DMS153 treated with DMSO at 0.1 percent for 48 hours (cell line): ENCODE data around the gene MMP23B.
"Not testable (repeated sequence)": the region's sequence is repeated elsewhere in the genome, so short reads cannot be mapped to it uniquely, and the experiment has no call there.

Experiments used
- DNase-seq: peaks from one replicate; lab custom pipeline; 2025; ENCODE audit not compliant: unreplicated experiment; lab: John Stamatoyannopoulos, UW

Gene MMP23B

DNA sequence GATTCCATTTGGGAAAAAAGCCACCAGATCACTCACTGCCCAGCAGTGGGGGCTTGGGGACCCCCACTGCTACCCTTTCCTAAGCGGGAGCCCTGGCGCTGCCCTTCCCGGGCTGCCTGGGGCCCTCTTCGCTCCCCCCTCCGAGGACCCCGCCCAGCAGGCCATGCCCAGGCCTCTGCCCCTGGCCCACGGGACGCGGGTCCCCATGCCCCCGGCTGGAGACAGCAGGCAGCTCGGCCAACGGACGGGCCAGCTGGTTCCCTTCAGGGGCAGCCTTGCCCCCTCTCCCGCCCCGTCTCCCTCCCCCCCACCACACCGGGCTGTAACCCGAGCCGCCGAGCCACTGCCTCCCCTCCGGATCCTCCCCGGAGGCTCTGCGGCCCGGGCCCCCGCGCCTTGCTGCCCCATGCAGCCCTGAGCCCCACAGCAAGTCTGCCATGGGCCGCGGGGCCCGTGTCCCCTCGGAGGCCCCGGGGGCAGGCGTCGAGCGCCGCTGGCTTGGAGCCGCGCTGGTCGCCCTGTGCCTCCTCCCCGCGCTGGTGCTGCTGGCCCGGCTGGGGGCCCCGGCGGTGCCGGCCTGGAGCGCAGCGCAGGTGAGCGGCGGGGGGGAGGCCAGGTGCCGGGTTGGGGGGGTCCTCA, at the start of gene MMP23B:
Gene MMP23B (plus strand): TSS at position 392 of the 639 bp plus-strand sequence. CDS start 46 bp downstream, at position 438.
- no peak for DNase-seq

DNA sequence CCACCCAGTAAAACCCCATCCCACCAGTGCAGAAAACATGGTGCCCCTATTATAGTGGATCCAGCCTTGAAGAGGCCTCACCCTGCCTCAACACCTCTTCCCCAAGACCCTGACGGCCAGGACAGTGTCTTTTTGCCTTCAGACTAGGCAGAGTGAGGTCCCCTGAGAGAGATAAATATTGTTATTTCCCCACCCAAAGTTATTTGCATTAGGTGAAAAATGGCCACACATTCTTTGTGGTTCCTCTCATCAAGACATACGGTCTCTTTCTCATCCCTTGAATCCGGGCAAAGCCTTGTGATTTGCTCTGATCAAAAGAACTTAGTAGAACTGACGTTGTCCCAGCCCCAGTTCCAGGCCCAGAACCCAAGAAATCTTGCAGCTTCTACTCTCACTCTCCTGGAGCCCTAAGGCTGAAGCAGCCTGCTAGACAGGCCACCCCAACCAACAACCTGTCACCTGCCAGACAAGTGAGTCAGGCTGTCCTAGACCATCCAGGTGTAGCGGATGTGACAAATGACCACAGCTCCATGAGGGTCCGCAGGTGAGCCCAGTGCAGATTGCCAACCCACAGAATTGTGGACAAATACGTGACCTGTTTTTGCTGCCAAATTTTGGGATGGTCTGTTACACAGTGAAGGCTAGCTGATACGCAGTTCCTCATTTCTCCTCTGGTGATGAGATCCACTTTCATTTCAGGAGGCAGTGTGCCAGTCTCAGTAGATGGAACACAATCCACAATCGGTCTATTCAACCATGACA, 49.2 kb upstream of the MMP23B start:
- no peak for DNase-seq

DNA sequence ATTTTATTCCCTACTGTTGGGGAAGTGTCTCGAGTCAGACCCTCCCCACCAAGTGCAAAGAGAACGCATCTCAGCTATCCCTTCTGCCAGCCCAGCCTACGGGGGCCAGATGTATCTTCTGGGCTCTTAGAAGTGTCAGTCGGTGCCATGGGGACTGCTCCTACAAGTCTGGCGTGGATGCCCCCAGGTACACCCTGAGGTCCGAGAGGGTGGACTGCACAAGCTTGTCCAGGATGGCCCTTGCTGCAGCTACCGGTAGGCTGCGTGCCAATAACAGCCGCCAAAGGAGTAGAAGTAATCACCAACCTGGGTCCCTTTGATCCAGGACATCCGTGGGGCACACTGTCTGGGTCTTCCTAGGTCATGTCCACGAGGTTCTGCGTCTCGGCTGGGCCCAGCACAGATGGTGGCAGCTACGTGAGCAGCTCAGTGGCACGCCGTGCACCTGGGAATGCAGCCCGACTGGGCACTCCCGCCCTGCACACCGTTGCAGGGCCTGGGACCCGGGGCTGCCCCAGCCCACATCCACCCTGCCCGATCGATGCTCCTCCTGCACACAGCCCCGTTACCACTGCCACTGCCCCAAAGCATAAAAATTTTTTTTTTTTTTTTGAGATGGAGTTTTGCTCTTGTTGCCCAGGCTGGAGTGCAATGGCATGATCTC, 48.5 kb upstream of the MMP23B start:
- DNase-seq, result no peak

DNA sequence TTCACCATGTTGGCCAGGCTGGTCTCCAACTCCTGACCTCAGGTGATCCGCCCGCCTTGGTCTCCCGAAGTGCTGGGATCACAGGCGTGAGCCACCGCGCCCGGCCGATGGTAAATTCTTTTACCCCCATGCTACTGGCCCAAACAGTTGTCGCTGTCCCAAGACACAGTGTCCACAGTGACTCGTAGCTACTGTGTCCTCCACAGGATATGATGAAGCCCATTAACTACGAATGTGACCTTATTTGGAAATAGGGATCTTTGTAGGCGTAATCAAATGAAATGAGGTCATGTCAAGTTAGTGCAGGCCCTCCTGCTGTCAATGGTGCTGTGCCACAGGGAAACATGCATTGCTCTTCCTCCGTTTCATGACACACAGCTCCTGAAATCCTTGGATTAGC, 40.5 kb upstream of the MMP23B start:
- no peak for DNase-seq

DNA sequence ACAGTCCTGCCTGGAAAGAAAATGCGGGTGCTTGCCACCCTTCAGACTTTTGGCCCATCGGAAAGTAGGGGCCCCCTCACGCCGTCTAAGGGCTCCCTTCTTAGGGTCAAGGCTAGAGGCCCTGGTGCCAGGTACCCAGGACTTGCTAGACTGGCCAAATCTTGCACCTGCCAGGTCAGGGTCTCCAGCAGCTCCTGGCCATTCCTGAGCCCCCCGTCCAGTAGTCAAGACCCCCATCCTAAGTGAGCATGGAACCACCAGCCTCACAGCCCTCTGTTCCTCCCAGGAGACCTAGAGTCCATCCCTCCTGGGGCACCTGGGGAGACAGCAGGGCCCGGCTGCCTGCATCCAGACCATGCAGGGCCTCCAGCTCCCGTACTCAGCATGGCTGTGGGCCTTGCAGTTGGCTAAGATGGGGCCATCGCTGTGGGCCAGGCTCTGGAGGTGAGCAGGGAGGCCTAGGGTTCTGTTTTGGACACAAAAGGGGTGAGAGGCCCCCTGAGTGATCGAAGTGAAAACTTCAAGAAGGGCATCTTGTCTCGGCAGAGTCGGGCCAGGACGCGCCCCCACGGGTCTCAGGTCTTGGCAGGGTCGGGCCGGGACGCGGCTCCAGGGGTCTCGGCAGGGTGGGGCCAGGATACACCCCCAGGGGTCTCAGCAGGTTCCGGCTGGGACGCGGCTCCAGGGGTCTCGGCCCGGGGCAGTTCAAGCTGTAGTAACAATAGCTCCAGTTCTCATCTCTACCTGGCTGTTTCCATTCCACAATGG, 38.0 kb upstream of the MMP23B start:
- no peak for DNase-seq

DNA sequence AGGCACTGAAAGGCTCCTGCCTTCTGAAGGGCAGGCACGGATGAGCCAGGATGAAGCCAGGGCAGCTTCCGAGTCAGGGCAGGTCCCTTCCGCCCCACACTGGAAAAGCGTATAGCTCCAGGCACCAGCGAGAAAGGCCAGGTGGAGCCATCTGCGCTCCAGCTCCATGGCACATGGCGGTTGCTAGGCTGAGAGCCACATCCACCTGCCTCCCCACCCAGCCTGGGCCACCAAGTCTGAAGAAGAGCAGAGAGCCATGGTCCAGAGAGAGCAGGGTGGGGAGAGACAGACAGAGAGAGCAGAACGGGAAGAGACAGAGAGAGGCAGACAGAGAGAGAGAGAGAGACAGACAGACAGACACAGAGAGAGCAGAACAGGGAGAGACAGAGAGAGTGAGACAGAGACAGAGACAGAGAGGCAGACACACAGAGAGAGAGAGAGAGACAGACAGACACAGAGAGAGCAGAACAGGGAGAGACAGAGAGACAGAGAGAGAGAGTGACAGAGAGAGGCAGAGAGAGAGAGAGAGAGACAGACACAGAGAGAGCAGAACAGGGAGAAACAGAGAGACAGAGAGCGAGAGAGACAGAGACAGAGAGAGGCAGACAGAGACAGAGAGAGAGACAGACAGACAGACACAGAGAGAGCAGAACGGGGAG, 37.2 kb upstream of the MMP23B start:
- no peak for DNase-seq

DNA sequence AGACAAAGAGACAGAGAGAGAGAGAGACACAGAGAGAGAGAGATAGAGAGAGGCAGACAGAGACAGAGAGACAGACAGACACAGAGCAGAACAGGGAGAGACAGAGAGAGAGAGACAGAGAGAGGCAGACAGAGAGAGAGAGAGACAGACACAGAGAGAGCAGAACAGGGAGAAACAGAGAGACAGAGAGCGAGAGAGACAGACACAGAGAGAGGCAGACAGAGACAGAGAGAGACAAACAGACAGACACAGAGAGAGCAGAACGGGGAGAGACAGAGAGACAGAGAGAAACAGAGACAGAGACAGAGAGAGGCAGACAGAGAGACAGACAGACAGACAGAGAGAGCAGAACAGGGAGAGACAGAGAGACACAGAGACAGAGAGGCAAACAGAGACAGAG, 36.6 kb upstream of the MMP23B start:
- not testable (repeated sequence) for DNase-seq

DNA sequence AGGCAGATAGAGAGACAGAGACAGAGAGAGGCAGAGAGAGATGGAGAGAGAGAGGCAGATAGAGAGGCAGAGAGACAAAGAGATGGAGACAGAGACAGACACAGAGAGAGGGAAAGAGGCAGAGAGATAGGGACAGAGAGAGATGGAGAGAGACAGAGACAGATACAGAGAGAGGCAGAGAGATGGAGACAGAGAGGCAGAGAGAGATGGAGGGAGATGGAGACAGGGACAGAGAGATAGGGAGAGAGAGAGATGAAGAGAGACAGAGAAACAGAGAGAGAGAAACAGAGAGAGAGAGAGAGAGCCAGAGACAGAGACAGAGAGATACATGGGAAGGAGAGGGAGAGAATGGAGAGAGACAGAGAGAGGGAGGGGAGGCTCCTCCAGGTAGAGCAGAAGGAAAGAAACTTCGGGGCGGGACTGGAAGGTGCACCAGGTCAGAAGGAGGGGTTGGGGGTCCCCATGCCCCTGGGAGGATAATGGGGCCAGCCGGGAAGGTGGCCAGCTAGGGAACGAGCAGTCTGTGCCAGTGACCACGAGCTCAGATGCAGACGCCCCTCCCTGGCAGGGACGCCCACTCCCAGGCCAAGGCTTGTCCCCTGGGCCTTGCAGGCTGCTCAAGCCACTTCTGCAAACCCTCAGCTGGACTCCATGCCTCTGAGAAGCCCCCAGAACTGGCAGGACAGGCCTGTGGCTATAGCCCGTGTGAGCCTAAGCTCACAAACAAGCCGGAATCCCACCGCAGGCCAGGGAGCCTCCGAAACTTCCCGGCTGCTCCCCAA, 35.3 kb upstream of the MMP23B start:
- no peak for DNase-seq

DNA sequence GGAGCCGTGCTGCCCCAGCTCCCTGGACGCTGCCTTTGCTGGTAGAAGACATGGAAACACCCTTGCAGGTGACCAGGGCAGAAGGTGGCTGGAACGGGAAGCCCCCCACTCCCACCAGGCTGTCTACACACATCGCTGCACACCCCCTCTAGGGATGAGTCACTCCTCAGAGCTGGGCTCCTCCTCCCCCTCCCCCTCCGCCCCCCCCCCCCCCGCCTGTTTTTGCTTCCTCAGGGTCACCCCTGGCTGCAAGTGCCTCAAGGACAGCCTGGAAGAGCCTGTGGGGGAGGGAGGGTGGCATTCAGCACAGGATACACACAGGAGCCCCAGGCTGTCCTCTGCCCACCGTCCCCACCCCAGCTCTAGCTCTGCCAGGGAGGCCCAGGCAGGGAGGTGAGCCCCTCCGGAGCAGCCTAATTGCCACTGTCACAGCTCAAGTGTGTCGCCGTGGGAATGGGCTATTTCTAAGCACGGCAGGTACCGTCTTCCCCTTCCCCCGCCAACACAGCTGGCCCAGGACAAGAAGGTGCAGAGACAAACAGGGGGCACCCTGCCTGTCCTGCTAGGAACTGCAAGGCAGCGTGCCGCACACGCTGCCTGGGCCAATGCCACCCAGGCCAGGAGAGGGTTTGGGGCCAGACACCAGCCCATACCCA, 34.6 kb upstream of the MMP23B start:
- no peak for DNase-seq

DNA sequence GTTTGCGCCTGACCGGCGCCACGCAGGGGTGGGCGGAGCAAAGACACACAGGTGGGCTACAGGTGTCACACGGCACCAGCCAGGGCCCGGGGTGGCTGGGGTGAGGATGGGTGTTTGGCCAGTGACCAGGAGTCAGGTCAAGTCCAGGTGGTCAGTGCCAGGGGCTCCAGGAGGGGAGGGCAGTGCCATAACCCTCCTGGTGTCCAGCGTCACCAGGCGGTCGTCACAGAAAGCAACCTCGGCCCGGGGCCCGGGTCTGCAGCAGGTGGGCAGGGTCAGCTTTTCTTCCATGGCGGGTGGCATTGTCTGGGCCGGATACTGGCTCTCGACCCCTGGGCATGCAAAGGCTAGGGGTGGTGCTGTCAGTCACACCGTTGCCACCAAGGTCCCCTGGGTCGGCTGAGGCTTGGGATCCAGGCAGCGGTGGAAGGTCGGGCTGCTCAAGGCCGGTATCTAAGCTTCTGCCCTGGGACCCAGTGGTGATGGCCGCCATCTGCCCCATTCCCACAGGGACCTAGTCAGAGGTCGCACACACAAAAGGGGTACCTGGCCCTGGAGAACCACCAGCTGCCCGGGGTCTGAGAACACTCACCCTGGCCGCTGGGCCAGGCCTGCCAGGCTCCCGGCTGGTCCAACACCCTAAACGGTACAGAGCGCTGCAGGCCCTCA, 33.8 kb upstream of the MMP23B start:
- DNase-seq, result no peak

DNA sequence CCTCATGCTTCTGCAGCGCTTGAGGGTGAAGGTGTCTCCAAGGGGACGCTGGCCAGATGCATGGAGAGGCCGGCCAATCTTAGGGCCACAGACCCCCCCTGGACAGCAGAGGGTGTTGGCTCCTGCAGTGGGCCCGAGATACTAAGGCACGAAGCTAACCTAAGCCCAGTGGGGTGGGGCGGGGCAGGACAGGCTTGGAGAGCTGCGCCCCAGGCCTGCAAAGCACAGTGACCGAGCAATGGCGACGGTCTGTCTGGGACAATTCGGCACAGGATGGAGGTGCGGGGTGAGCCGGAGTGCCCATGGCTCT, 33.3 kb upstream of the MMP23B start:
- DNase-seq, result no peak

DNA sequence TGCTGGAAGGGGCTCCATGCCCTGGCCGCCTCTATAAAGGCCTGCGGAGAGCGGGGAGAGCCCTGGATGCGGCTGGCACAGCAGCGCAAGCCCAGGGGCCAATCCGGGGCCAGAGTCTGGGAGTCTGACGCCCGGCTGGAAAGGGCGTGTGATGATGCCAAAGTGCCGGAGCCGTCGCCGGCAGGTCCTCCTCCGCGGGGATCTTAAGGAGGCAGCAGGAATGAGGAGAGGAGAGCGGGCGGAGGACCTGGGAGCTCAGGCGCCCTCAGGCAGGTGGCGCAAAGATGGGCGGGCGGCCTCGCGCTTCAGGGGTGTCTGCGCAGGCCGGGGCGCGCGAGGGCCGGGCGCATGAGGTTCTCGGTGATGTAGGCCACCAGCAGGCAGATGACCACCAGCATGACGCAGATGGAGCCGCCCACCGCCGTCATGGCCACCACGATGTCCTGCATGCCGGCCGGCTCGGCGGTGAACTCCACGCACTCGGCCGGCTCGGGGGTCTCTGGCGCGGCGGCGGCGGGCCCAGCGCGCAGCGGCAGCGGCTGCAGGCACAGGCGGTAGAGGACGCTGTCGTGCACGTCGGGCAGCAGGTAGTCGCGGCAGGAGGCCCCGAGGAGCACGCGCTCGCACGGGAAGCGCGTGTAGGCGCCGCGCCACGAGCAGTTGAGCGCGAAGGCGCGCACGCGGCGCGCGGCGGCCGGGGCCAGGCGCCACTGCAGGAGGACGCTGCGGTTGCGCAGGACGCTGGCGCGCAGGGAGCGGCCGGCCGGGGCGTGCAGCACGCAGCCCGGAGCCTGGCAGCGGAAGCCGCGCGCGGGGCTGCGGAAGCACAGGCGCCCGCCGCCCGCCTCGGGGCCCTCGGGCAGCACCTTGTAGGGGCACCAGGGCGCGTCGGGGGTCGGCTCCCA, 32.7 kb upstream of the MMP23B start:
- no peak for DNase-seq

DNA sequence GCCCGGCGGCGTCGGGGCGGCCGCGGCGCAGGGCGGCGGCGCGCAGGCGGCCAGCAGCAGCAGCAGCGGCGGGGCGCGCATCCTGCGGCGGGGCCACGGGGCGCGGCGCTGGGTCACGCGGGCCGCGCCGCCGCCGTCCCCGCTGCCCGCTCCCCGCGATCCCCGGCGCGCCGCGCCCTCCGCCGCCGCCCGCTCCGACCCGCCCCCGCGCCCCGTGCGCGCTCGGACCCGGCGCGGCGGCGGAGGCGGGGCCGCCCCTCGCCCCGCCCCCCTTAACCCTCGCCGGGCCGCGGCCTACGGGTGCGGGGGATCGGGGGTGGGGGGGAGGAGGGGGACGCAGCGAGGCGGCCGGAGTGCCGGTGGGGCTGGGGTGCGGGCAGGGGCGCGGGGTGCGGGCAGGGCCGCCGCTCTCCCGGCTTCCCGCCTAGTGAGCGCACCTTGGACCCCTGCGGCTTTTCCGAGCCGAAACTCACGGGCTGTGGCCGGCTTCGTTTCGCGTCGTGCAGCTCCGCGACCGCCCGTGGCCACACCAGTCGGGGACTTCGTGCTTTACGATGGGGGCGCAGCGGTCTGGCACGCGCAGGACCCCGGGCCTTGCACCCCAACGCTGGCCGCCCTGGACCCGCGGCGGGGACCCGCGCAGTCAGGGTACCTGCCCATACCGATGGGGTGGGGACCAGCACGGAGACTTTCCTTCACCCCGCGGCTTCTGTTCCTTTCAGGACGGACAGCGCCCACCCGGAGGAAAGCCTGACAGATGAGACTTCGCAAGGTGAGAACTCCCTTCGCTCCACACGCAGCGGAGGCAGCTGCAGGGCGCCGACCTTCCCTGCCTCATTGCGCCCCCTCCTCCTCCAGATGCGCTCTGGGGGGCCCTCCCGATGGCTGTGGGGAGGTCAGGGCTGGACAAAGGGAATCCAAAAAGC, 31.8 kb upstream of the MMP23B start, which contains the start of gene FNDC10:
Gene FNDC10 (minus strand): TSS at position 201 of the 926 bp plus-strand sequence. CDS start 120 bp downstream, at position 81.
- DNase-seq, result no peak

DNA sequence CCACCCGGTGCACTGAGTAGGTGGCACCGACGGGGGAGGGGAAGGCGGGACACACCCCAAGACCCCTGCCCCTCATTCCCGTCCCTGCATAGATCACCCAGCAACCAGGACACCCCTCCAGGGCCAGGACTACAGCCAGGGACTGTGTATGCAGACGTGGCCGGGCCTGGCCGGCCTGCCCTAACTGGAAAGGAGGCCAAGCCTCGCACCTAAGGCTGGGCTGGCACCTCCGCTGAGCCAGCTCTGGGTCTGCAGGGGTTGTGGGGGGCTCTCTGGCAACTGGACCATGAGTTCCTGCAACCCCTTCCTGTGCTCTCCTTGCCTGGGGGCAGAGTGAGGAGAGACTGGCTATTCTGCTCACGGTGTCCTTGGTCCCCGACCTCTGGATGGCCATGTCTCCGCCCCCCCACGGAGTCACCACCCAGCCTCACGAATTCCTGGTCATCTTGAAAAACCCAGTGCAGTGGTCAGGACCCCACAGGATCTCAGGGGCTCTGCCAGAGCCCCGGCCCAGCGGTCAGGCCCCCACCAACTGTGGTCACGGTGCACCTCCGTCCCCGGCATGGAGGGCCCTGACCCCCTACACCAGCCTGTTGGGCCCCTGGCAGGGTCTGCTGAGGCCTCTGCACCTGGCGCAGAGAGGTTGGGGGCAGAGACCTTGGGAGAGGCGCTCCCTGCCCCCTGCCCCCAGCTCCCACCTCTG, 31.0 kb upstream of the MMP23B start:
- no peak for DNase-seq

DNA sequence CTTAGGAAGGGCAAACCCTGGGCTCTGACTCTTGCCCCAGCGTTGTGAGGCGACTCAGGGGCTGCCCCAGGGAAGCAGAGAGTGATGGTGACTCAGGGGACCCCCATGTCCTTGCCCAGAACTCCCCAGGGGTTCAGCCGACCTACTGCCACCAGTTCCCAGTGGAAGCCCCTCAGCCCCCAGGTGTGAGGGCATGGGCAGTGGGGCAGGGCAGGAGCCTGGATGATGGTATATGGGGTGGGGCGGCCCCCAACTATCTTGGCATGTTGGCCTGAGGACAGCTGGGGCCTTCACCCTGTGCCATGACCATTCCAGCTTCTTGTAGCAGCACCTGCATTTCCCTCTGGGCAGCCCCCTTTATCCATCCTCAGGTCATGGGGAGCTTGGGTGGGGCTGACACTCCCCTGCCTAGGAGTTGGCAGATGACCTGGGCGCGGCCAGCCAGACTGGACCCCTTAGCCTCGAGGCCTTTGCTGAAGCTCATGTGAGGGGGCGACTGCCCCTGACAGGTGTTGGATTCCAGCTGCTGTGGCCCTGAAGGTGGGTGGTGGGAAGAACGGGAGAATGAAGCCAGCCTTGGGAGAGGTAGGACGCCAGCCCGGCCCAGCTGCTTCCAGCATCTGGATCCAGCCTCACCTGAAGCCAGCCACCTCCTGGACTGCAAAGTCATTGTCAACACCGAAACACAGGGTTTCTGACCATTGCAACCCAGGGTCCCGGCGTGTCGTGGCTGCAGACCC, 30.2 kb upstream of the MMP23B start:
- no peak for DNase-seq
